ENCODE measurements around the gene PCDHGB1. TPM values are rescaled to one million over a fixed set of nuclear protein-coding genes. Genes with fewer than 3 reads are reported as not detected.

Gene PCDHGB1
- total RNA-seq, 2 donors from 2014 or later = 6.8 to 11.4 TPM

GRCh38 chr5:141360685-141361084 is 10.8 kb downstream of the PCDHGB1 start:
- no peak overlapping the region for H3K27ac ChIP-seq
- no peaks in the 10 kb centered on the region for H3K36me3 ChIP-seq
- H3K4me3 ChIP-seq = peak overlapping the region; percentile 60
- no peak for TF ChIP-seq CTCF (IDR thresholded peaks at IDR 0.05)
- ATAC-seq (ENCODE audit: insufficient number of reproducible peaks, low FRiP score, low read depth) (no peak), DNase-seq (ENCODE audit: low spot score) (no peak)
- H3K9me3 ChIP-seq = peaks cover 89% of the 10 kb centered on the region
- H3K4me1 ChIP-seq (ENCODE audit: control insufficient read depth in 1 of 2, low read depth in 2 of 2) = no peaks in the 10 kb centered on the region
- H3K27me3 ChIP-seq (replicated peaks; ENCODE audit: insufficient read depth) = no peaks in the 10 kb centered on the region

- no peaks in the 10 kb centered on the region for H3K27me3 ChIP-seq (replicated peaks; ENCODE audit: insufficient read depth)
- no peak overlapping the region for H3K27ac ChIP-seq
- H3K36me3 ChIP-seq = no peaks in the 10 kb centered on the region
- no peak overlapping the region for H3K4me3 ChIP-seq
- H3K9me3 ChIP-seq = peaks cover 90% of the 10 kb centered on the region
- no peaks in the 10 kb centered on the region for H3K4me1 ChIP-seq (ENCODE audit: control insufficient read depth in 1 of 2, low read depth in 2 of 2)
- TF ChIP-seq CTCF (IDR thresholded peaks at IDR 0.05) = no peak
- DNase-seq (ENCODE audit: low spot score) = no peak
- no peak for ATAC-seq (ENCODE audit: insufficient number of reproducible peaks, low FRiP score, low read depth)
These were observed 12.8 kb downstream of the PCDHGB1 start for GRCh38 chr5:141362719-141363118.

- peak within 1 kb of the TSS; percentile 3 for H3K4me3 ChIP-seq
- DNase-seq (ENCODE audit: low spot score) = no peak
- no peak for TF ChIP-seq CTCF (IDR thresholded peaks at IDR 0.05)
- no peak within 1 kb of the TSS for H3K27ac ChIP-seq
- H3K27me3 ChIP-seq (replicated peaks; ENCODE audit: insufficient read depth) = no peaks in the 10 kb centered on the region
- H3K36me3 ChIP-seq = no peaks in the 10 kb centered on the region
- H3K9me3 ChIP-seq = peaks cover 84% of the 10 kb centered on the region
- no peak for ATAC-seq (ENCODE audit: insufficient number of reproducible peaks, low FRiP score, low read depth)
- H3K4me1 ChIP-seq (ENCODE audit: control insufficient read depth in 1 of 2, low read depth in 2 of 2) = no peaks in the 10 kb centered on the region
These were observed 14.2 kb downstream of the PCDHGB1 start, which contains the start of gene PCDHGA5 for GRCh38 chr5:141363952-141364660. TSS of gene PCDHGA5 (plus strand) at chr5:141364162. CDS start at chr5:141364331, 169 bp downstream.

GRCh38 chr5:141366016-141366896 is 16.4 kb downstream of the PCDHGB1 start:
- no peak for TF ChIP-seq CTCF (IDR thresholded peaks at IDR 0.05)
- Histone ChIP-seq H3K4me1 (ENCODE audit: control insufficient read depth in 1 of 2, low read depth in 2 of 2) (no peaks in the 10 kb centered on the region), H3K27ac (no peak overlapping the region), H3K9me3 (peaks cover 85% of the 10 kb centered on the region), H3K36me3 (no peaks in the 10 kb centered on the region), H3K4me3 (peak overlapping the region; percentile 13), H3K27me3 (replicated peaks; ENCODE audit: insufficient read depth) (no peaks in the 10 kb centered on the region)
- ATAC-seq (ENCODE audit: insufficient number of reproducible peaks, low FRiP score, low read depth) (no peak), DNase-seq (ENCODE audit: low spot score) (no peak)
